AG08395 (cell line): ENCODE data around the gene HMGN5.

Experiments
- DNase-seq: peaks from one replicate; pipeline ENCODE4 v3.0.0; 2012; ENCODE audit warnings: mixed read lengths, low spot score

HMGN5 gene

DNA sequence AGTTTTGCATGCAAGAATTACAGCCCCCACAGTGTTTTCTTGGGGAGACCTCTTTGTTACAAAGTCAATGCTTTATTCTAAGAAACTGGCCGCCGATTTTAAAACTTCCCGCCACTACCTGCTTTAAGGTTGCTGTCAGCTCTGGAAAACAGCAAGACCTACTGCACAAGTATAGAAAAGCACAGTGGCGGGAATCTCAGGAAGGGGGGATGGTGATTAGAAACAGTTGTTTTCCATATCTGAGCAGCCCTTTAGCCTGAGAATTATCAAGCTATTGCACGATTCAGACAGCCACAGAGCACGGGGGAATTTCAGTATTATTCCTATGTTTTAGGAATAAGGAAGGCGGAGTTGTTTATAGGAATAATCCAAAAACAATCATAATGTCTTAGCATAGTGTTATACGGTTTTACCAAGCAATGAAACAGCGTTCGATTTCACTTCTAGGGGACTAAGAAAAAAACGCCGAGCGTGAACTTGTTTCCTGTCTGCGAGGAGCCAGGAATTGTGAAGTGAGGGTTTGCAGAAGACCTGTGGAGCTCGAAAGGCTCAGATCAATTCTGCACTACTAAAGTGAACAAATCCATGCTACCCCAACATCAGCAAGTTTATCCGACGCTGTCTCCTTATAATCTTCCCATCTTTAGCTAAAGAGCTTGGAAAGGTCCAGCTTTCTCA is 81.3 kb downstream of the HMGN5 start:
- DNase-seq, result no peak

DNA sequence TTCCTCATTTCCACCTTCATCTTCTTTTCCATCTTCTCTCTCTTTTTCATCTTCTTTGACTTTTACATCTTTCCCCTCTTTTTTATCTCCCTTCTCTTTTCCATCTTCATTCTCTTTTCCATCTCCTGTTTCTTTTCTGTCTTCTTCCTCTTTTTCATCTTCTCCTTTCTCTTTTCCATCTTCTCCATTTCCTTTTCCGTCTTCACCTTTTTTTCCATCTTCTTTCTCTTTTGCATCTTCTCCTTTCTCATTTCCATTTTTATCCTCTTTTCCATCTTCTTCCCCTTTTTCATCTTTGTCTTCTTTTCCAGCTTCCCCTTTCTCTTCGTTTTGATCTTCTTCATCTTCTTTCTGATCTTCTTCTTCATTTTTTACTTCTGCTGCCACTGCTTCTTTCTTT is 87.0 kb downstream of the HMGN5 start:
- no peak for DNase-seq

DNA sequence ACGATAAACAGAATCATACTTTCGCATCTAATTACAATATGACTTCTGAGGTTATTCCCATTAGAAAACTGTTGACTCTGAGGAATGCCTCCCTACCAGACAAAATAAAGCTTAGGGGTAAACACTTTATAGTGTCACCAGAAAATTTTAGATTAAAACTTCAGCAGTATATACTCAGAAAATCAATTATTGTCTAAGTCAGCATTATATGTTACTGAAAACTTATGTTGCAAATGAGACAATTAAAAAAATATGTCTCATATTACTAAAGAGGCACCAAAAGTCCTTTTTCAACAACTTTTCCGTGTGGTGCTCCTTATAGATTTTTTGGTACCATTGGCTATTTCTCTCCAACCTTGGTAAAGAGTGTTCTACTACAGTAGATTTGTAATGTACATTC is 91.4 kb downstream of the HMGN5 start:
- no peak for DNase-seq

DNA sequence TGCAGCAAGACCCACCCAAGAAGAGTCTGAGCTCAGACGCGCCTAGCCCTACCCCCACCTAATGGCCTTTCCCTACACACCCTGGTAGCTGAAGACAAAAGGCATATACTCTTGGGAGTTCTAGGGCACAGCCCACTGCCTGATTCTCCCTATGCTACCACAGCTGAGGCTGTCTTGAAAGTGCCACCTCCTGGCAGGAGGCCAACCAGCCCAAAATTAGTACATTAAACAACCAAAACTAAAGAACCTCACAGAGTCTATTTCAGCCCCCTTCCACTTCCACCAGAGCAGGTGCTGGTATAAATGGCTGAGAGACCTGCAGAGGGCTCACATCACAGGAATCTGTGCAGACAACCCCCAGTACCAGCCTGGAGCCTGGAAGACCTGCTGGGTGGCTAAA is 119.1 kb downstream of the HMGN5 start:
- DNase-seq, result no peak
